ENCODE measurements around the gene FCHSD2. TPM values are rescaled to one million over a fixed set of nuclear protein-coding genes. Genes with fewer than 3 reads are reported as not detected.

The FCHSD2 gene
- total and polyA plus RNA-seq, 2 donors (not counting 1 experiment from before 2014, with no cell fraction given): 113 to 189 TPM

DNA sequence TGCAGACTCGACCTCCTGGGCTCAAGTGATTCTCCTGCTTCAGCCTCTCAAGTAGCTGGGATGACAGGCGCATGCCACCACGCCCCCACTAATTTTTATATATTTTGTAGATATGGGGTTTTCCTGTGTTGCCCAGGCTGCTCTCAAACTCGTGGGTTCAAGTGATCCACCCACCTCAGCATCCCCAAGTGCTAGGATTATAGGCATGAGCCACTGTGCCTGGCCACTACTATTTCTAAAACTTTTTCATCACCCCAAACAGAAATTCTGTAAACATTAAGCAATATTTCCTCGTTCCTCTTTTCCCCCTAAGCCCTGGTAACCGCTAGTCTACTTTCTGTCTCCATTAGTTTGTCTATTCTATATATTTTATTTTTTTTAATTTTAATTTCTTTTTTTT, 336.9 kb downstream of the FCHSD2 start:
- WGBS (ENCODE audit: insufficient coverage): 100% methylated on average over 1 of the region's 6 CpGs
- H3K36me3 ChIP-seq (replicated peaks in 1 of 2; ENCODE audit: control extremely low read depth in 1 of 2, control insufficient read depth in 1 of 2, extremely low read depth in 1 of 2, insufficient read depth in 2 of 2, low read length in 1 of 2): no peaks in the 10 kb centered on the region
- DNase-seq (no peak), ATAC-seq (ENCODE audit: low read depth) (no peak)
- Mint-ChIP-seq H3K4me3 (no peak overlapping the region), H3K27me3 (no peaks in the 10 kb centered on the region), H3K9me3 (ENCODE audit: insufficient read depth) (no peaks in the 10 kb centered on the region), H3K4me1 (peaks cover 24% of the 10 kb centered on the region), H3K27ac (no peak overlapping the region)
- intact Hi-C loops (cut with micrococcal nuclease): no loop called here
- no peaks in the 10 kb centered on the region for H3K27me3 ChIP-seq (replicated peaks in 1 of 4; ENCODE audit: control extremely low read depth in 1 of 4, control insufficient read depth in 3 of 4, insufficient read depth in 4 of 4, low read length in 3 of 4)
- no peaks in the 10 kb centered on the region for H3K79me2 ChIP-seq (ENCODE audit: control insufficient read depth, insufficient read depth, low read length)
- ChIA-PET POLR2A (no interaction called here), CTCF (no interaction called here)
- no peak overlapping the region for H3K4me2 ChIP-seq (replicated peaks; ENCODE audit: low read depth, low read length, poor library complexity, severe bottlenecking)
- peaks cover 18 to 20% of the 10 kb centered on the region in 2 donors for H3K4me1 ChIP-seq (ENCODE audit: control insufficient read depth in 2 of 2, insufficient read depth in 2 of 2, low read length in 2 of 2)
- H3K9me3 ChIP-seq (ENCODE audit: control extremely low read depth in 1 of 3, control insufficient read depth in 2 of 3, insufficient read depth in 1 of 3, low read length in 2 of 3): no peaks in the 10 kb centered on the region
- TF ChIP-seq, protein P1, sequence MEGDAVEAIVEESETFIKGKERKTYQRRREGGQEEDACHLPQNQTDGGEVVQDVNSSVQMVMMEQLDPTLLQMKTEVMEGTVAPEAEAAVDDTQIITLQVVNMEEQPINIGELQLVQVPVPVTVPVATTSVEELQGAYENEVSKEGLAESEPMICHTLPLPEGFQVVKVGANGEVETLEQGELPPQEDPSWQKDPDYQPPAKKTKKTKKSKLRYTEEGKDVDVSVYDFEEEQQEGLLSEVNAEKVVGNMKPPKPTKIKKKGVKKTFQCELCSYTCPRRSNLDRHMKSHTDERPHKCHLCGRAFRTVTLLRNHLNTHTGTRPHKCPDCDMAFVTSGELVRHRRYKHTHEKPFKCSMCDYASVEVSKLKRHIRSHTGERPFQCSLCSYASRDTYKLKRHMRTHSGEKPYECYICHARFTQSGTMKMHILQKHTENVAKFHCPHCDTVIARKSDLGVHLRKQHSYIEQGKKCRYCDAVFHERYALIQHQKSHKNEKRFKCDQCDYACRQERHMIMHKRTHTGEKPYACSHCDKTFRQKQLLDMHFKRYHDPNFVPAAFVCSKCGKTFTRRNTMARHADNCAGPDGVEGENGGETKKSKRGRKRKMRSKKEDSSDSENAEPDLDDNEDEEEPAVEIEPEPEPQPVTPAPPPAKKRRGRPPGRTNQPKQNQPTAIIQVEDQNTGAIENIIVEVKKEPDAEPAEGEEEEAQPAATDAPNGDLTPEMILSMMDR (IDR thresholded peaks at IDR 0.05): no peak
- no peak for TF ChIP-seq EZH2 (IDR thresholded peaks at IDR 0.05; ENCODE audit: borderline replicate concordance, insufficient read depth, low read depth, low read length, poor library complexity, severe bottlenecking)
- H3K4me3 ChIP-seq (ENCODE audit: control extremely low read depth in 1 of 5, extremely low read depth in 1 of 5, insufficient read depth in 1 of 5, low read depth in 2 of 5, low read length in 4 of 5): no peak overlapping the region
- no peak overlapping the region for H3K27ac ChIP-seq (ENCODE audit: low read length in 2 of 2)
- H4K20me1 ChIP-seq (ENCODE audit: control insufficient read depth, insufficient read depth, low read length, poor library complexity, severe bottlenecking): no peaks in the 10 kb centered on the region
- H3K9ac ChIP-seq (ENCODE audit: low read length): no peak overlapping the region
- H2AFZ ChIP-seq (ENCODE audit: insufficient read depth, low read depth, low read length, poor library complexity, severe bottlenecking): no peak overlapping the region

DNA sequence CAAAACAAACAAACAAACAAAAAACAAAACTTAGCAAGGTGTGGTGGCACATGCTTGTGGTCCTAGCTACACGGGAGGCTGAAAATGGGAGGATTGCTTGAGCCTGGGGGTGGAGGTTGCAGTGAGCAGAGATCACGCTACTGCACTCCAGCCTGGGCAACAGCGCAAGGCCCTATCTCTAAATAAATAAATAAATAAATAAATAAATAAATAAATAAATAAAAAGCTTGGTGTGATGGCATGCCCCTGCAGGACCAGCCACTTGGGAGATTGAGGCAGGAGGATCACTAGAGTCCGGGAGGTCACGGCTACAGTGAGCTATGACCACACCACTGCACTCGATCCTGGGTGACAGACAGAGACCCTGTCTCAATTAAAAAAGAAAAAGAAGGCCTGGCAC, 339.3 kb downstream of the FCHSD2 start:
- no peaks in the 10 kb centered on the region for H3K36me3 ChIP-seq (replicated peaks in 1 of 2; ENCODE audit: control extremely low read depth in 1 of 2, control insufficient read depth in 1 of 2, extremely low read depth in 1 of 2, insufficient read depth in 2 of 2, low read length in 1 of 2)
- no peak overlapping the region for H3K4me2 ChIP-seq (replicated peaks; ENCODE audit: low read depth, low read length, poor library complexity, severe bottlenecking)
- H3K27ac Mint-ChIP-seq: no peak overlapping the region
- ATAC-seq (ENCODE audit: low read depth): no peak
- H3K79me2 ChIP-seq (ENCODE audit: control insufficient read depth, insufficient read depth, low read length): no peaks in the 10 kb centered on the region
- no peak overlapping the region for H3K4me3 ChIP-seq (ENCODE audit: control extremely low read depth in 1 of 5, extremely low read depth in 1 of 5, insufficient read depth in 1 of 5, low read depth in 2 of 5, low read length in 4 of 5)
- 97% methylated on average over 3 of the region's 6 CpGs for WGBS (ENCODE audit: insufficient coverage)
- H3K9me3 ChIP-seq (ENCODE audit: control extremely low read depth in 1 of 3, control insufficient read depth in 2 of 3, insufficient read depth in 1 of 3, low read length in 2 of 3): no peaks in the 10 kb centered on the region
- H3K9ac ChIP-seq (ENCODE audit: low read length): no peak overlapping the region
- H2AFZ ChIP-seq (ENCODE audit: insufficient read depth, low read depth, low read length, poor library complexity, severe bottlenecking): no peak overlapping the region
- H3K9me3 Mint-ChIP-seq (ENCODE audit: insufficient read depth): no peaks in the 10 kb centered on the region
- H3K4me3 Mint-ChIP-seq: no peak overlapping the region
- H3K4me1 Mint-ChIP-seq: peaks cover 16% of the 10 kb centered on the region
- peaks cover 16 to 20% of the 10 kb centered on the region in 2 donors for H3K4me1 ChIP-seq (ENCODE audit: control insufficient read depth in 2 of 2, insufficient read depth in 2 of 2, low read length in 2 of 2)
- H3K27me3 ChIP-seq (replicated peaks in 1 of 4; ENCODE audit: control extremely low read depth in 1 of 4, control insufficient read depth in 3 of 4, insufficient read depth in 4 of 4, low read length in 3 of 4): no peaks in the 10 kb centered on the region
- H4K20me1 ChIP-seq (ENCODE audit: control insufficient read depth, insufficient read depth, low read length, poor library complexity, severe bottlenecking): no peaks in the 10 kb centered on the region
- POLR2A ChIA-PET: no interaction called here
- no peaks in the 10 kb centered on the region for H3K27me3 Mint-ChIP-seq
- TF ChIP-seq, protein P1 (IDR thresholded peaks at IDR 0.05): no peak
- TF ChIP-seq EZH2 (IDR thresholded peaks at IDR 0.05; ENCODE audit: borderline replicate concordance, insufficient read depth, low read depth, low read length, poor library complexity, severe bottlenecking): no peak
- intact Hi-C loops (cut with micrococcal nuclease): no loop called here
- no peak for DNase-seq
- CTCF ChIA-PET: interaction anchor here (1.3 to 1.6 kb wide), 2 partner anchors 9 to 119 kb away, joined by 3 to 4 read pairs; partner anchors contain the start of gene STARD10
- H3K27ac ChIP-seq (ENCODE audit: low read length in 2 of 2): no peak overlapping the region

Measured in B cell (primary cell).